ENCODE measurements around the gene LAMTOR1. TPM values are rescaled to one million over a fixed set of nuclear protein-coding genes. Genes with fewer than 3 reads are reported as not detected.

The LAMTOR1 gene
- total and polyA plus RNA-seq, 2 of the 8 experiments (the other 6 are each of a cell fraction or from before 2014, with no cell fraction given): 82.1 to 160 TPM

- TF ChIP-seq SP2 (IDR thresholded peaks at IDR 0.05; ENCODE audit: low read length) (no peak), KDM1A (IDR thresholded peaks at IDR 0.05; ENCODE audit: borderline replicate concordance, low read length) (no peak), MAFK (IDR thresholded peaks at IDR 0.05; ENCODE audit: low read depth, low read length) (no peak), ASH2L (IDR thresholded peaks at IDR 0.05; ENCODE audit: low read length) (no peak), CBX5 (IDR thresholded peaks at IDR 0.05; ENCODE audit: low read depth, low read length) (no peak), RNF2 (IDR thresholded peaks at IDR 0.05; ENCODE audit: borderline replicate concordance, low read depth, low read length, missing control alignments, poor library complexity, severe bottlenecking) (no peak), POLR2A (IDR thresholded peaks at IDR 0.05; ENCODE audit: control extremely low read depth in 1 of 2, low read depth in 2 of 2, low read length in 2 of 2) (no peak), YY1 (IDR thresholded peaks at IDR 0.05; ENCODE audit: low read depth, low read length) (no peak)
Observed at GRCh38 chr11:72102162-72102561, 935 bp downstream of the LAMTOR1 start (continued).
